Mucosa of gallbladder (tissue), 1 donor: ENCODE data around the gene CPLX1. TPM values are rescaled to one million over a fixed set of nuclear protein-coding genes. Genes with fewer than 3 reads are reported as not detected.
"Not testable (repeated sequence)": the region's sequence is repeated elsewhere in the genome, so short reads cannot be mapped to it uniquely, and the experiment has no call there.

Source experiments
- DNase-seq: peaks from one replicate; pipeline ENCODE4 v3.0.0-alpha.2; 2020; ENCODE audit warnings: low spot score
- total RNA-seq: library from RNA; stranded (reverse); gene quantifications from one replicate; pipeline ENCODE4 v1.2.1, GENCODE V29; 2021
- donor health status: DM: no; HTN: no; CAD: no.

The CPLX1 gene
- total RNA-seq, 1 donor from 2014 or later = 3.3 TPM

DNA sequence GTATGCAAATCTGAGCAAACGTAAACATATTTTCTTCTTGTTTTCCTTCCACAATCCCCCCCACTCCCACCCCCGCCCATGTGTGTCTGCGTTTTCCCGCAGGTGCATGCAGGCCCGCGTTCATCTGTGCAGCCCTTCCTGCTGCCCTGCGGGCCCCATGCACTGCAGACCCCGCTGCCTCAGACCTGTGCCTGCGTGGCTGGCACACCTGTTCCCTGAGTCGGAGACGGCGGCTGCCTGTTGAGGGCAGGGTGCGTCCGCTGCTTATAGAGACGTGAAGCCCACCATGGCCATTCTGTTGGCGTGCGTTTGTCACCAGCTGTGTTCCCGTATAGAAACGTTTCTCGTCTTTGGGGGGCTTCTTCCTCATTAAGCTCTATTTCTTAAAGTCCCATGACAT lies 68.8 kb downstream of the CPLX1 start:
- no peak for DNase-seq

- no peak for DNase-seq
These were observed 71.5 kb downstream of the CPLX1 start for GRCh38 chr4:754221-755120.

DNA sequence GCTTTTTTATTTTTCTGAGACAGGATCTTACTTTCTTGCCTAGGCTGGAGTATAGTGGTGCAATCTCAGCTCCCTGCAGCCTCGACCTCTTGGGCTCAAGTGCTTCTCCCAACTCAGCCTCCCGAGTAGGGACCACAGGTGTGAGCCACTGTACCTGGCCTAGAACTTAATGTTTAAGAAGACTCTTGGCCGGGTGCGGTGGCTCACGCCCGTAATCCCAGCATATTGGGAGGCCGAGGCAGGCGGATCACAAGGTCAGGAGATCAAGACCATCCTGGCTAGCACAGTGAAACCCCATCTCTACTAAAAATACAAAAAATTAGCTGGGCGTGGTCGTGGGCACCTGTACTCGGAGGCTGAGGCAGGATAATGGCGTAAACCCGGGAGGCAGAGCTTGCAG lies 72.7 kb downstream of the CPLX1 start:
- not testable (repeated sequence) for DNase-seq

DNA sequence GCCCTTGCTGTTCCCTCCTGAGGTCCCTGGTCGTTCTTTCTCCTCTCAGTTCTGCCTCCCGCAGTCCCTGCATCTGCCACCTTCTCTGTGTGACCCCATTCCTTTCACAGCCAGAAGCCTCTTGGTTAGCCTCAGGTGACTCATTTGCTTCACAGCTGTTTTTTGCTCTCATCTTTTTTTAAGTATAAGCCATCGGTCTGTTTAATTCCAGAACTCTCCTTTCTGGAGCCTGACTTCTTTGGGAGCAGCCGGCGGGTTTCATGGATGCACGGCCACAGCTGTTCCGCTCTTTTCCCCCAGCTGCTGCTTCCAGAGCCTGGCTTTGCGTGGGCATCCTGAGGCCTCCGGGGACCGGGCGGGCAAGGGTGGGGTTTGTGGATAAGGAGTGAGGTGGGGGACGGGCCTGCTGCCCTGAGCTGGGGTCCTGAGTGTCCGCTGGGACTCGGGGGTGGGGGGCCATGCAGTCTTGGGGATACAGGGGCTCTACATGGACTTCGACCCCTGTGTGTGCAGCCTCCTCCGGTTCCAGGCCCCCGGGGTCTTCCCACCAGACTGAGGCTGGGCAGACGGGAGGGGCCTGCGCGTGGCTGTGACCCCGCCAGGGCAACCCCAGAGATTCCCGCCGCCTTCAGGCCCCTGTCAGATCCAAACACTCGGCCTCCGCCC lies 73.6 kb downstream of the CPLX1 start:
- DNase-seq = no peak

DNA sequence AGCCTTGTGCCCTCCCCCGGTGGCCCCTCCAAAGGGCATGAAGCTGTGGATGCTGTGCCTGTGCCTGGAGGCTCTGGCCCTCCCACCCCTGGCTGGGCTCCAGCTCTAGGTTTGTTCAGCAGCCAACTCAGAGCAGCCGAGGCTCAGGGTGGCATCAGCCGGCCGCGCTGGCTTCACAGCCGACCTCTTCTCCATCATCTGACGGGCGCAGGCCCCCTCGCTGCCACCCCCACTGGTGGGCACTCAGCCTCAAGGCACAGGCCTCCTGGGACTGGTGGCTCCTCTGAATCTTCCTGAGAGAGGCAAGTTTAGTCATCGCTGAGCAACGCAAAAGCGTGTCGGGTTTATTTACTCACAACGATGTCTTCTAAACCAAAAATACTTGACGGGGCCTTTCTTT lies 74.3 kb downstream of the CPLX1 start:
- no peak for DNase-seq

GRCh38 chr4:749698-750666 lies 75.9 kb downstream of the CPLX1 start:
- no peak for DNase-seq

- no peak for DNase-seq
These were observed 77.5 kb downstream of the CPLX1 start for GRCh38 chr4:748461-748860.

GRCh38 chr4:747546-748170 lies 78.3 kb downstream of the CPLX1 start:
- DNase-seq = no peak

DNA sequence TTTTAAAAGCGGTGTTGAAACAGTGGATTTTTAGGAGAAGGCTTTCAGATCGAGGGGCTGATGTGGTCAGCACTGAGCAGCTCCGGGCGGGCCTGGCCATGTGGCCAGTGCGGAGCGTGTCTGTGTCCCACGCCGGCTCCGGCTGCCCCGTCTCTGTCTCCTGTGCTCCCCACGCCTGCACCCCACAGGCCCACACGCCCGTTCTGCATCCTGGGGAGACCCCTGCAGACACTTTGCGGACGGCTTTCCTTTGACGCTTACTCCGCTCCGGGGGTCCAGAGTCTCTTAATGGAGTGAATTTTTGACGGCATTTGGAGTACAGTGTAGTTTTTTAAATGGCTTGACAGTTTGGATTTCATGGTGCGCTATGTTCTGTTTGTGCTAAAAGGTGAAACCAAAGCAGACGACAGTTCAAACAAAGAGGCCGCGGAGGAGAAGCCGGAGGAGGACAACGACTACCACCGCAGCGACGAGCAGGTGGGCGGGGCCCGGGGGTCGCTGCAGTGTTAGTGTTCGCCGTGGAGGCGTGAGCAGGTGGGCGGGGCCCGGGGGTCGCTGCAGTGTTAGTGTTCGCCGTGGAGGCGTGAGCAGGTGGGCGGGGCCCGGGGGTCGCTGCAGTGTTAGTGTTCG lies 81.6 kb downstream of the CPLX1 start:
- no peak for DNase-seq

DNA sequence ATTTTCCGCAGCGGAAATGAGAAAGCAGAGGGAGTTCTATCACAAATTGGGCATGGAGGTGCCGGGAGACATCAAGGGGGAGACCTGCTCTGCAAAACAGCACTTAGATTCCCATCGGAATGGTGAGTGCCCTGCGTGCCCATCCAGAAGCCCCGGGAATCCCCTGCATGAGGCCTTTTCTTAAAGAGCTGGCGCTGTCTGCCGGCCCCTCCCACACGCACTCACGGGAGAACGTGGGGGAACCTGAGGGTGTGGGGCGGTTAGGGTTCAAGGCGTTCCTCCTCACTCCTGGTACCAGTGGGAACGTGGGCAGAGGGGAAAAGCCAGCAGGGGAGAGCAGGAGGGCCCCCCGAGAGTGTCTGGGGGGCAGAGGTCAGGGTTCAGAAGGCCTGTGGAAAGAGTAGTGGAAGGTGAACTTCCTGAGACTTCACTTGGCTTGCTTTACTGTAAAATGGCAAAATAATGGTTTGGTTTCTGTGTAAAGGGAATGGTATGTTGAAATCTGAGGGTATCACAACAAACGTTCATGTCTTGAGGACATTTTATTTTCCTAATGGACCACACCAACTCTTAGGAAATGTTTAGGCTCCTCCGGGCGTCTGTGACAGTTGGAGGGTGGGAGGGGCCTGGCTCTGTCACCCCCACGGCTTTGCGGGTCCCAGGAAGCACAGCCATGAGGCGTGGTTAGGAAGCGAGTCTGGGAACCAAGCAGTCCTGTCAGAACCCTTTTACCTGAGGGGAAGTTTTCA lies 82.3 kb downstream of the CPLX1 start:
- no peak for DNase-seq

GRCh38 chr4:742742-743311 lies 83.1 kb downstream of the CPLX1 start:
- peak; percentile 56 for DNase-seq

DNA sequence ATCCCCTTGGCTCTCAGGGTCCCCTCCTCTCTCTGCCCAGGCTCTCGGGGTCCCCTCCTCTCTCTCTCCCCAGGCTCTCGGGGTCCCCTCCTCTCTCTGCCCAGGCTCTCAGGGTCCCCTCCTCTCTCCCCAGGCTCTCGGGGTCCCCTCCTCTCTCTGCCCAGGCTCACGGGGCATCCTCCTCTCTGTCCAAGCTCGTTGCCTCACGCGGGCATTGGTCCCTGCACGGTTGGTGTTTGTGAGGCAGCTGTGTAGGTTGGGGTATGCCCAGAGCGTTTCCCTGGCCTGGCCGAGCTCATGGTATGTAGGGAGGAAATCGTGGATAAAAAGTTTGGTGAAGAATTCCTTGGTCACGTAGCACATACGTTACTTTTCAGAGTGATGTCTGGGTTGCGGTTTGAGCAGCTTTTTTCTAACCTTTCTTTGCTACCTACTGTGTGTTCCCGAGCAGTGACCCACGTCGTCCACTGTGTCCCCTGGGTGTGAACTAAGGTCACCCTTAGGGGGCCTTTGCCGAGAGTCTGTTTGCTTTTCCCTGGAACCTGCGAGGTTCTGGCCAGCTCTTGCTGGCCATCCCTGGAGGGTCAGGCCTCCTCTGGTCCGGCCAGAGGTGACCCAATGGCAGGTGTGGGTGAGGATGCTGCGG lies 83.7 kb downstream of the CPLX1 start:
- DNase-seq = no peak

GRCh38 chr4:740656-741282 lies 85.2 kb downstream of the CPLX1 start:
- DNase-seq = no peak

DNA sequence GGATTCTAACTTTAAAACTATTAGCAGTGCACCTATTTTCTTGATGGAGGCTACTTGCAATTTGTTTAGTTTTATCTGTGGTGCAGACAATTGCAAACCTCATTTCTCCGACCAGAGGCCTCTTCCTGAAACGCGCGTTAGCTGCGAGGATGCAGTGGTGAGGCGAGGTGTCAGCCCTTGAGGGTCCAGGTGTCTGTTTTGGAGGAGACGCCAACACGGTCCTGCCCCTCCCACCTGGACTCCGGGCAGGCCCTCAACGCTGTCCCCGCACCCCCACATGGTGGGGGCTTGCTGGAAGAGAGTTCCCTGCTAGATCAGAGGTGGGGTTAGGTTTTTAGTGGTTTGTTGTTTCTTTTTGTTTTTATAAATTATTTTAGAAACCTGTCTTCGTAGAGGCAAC lies 85.9 kb downstream of the CPLX1 start:
- DNase-seq = no peak

GRCh38 chr4:739569-739968 lies 86.4 kb downstream of the CPLX1 start:
- DNase-seq = no peak

DNA sequence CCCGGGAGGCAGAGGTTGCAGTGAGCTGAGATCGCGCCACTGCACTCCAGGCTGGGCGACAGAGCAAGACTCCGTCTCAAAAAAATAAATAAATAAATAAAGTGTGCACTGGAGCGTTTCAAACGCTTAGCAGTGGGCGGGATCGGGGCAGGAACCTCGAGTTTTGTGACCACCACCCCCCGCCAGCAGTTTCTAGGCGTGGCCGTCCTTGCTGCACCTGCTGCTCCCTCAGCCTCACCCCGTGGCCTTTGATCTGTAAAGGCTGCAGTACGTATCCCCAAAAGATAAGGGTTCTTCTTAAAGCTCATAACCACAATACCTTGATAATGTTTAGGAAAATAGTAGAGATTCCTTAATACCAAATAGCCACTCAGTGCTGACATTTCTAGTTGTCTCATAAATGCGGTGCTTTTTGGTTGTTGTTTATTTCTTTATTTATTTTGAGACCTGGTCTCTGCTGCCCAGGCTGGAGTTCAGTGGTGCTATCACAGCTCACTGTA lies 87.1 kb downstream of the CPLX1 start:
- DNase-seq = no peak

GRCh38 chr4:736561-736960 lies 89.4 kb downstream of the CPLX1 start:
- DNase-seq = not testable (repeated sequence)

- no peak for DNase-seq
These were observed 90.3 kb downstream of the CPLX1 start for GRCh38 chr4:735583-735982.
